ENCODE results near the gene PTPRK. TPM values are rescaled to one million over a fixed set of nuclear protein-coding genes. Genes with fewer than 3 reads are reported as not detected.

Gene PTPRK
- total and polyA plus RNA-seq, 2 of the 8 experiments (the other 6 are each of a cell fraction or from before 2014, with no cell fraction given) = 11.4 to 47.3 TPM

DNA sequence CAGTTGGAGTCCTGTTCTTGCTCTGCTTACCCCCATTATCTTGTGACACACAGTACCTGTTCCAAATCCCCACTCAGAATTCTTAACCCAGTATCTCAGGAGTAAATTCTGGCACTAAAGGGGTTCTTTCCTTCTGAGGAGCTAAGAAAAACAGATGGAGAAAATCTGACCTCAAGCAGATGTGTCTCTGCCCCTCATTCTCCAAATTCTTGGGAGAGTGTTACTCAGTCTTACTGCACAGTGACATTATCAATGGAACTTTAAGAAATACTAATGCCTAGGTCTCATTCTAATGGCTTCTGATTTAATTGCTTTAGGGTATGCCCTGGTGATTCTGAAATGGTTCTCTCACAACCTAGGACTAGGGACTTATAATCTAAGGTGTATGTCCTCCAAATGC, 40.6 kb upstream of the PTPRK start:
- Histone ChIP-seq H3K23ac (ENCODE audit: insufficient read length) (no peak overlapping the region), H2BK120ac (replicated peaks; ENCODE audit: low read depth, low read length) (no peak overlapping the region), H3K9me3 (ENCODE audit: insufficient read depth in 2 of 2, low read depth in 1 of 2, low read length in 1 of 2) (no peaks in the 10 kb centered on the region), H2AK5ac (ENCODE audit: low read depth, low read length) (no peak overlapping the region), H4K20me1 (replicated peaks in 1 of 2; ENCODE audit: control insufficient read depth in 1 of 2, insufficient read depth in 2 of 2, low read length in 2 of 2) (no peaks in the 10 kb centered on the region), H3K4me2 (ENCODE audit: insufficient read depth in 1 of 2, low read depth in 2 of 2, low read length in 2 of 2) (no peak overlapping the region), H2BK20ac (ENCODE audit: low read length) (no peak overlapping the region), H3K14ac (ENCODE audit: insufficient read length) (no peak overlapping the region), H3K4me3 (ENCODE audit: extremely low read depth in 1 of 4, insufficient read depth in 2 of 4, low read depth in 3 of 4, low read length in 4 of 4) (no peak overlapping the region), H3K18ac (ENCODE audit: extremely low read depth, low read length) (no peak overlapping the region), H2BK12ac (ENCODE audit: low read depth, low read length) (no peak overlapping the region), H4K8ac (ENCODE audit: extremely low read depth, insufficient read depth, low read length) (no peak overlapping the region), H3K79me2 (ENCODE audit: control insufficient read depth in 1 of 2, insufficient read depth in 2 of 2, low read length in 2 of 2) (no peaks in the 10 kb centered on the region), H2BK15ac (ENCODE audit: low read length) (no peak overlapping the region), H4K91ac (replicated peaks; ENCODE audit: insufficient read length, low read length) (no peak overlapping the region), H3K4ac (replicated peaks; ENCODE audit: insufficient read length, low read depth, low read length) (no peak overlapping the region), H3K27ac (ENCODE audit: low read depth, low read length) (no peak overlapping the region), H3K27me3 (replicated peaks in 1 of 4; ENCODE audit: control insufficient read depth in 3 of 4, extremely low read depth in 1 of 4, insufficient read depth in 3 of 4, low read length in 3 of 4) (no peaks in the 10 kb centered on the region), H2BK5ac (ENCODE audit: low read depth, low read length) (no peak overlapping the region), H2AFZ (ENCODE audit: low read length) (no peak overlapping the region), H3K56ac (replicated peaks; ENCODE audit: insufficient read length, low read depth, low read length) (no peak overlapping the region), H3K23me2 (ENCODE audit: low read depth, low read length) (no peaks in the 10 kb centered on the region), H3K36me3 (ENCODE audit: control insufficient read depth in 2 of 4, insufficient read depth in 4 of 4, low read length in 3 of 4) (no peaks in the 10 kb centered on the region), H4K5ac (ENCODE audit: insufficient read length, low read depth, low read length) (no peak overlapping the region), H3K79me1 (ENCODE audit: low read depth, low read length) (no peaks in the 10 kb centered on the region), H3K4me1 (replicated peaks in 1 of 4; ENCODE audit: control insufficient read depth in 3 of 4, insufficient read depth in 4 of 4, low read length in 3 of 4) (no peaks in the 10 kb centered on the region), H3K9ac (replicated peaks in 1 of 4; ENCODE audit: extremely low read depth in 1 of 4, low read depth in 3 of 4, low read length in 3 of 4) (no peak overlapping the region)
- ChIA-PET CTCF (ENCODE audit: partially characterized antibody) (interaction anchor here (1.1 kb wide), 1 partner anchor 165 kb away, joined by 3 read pairs; no protein-coding TSS in a partner anchor), POLR2A (ENCODE audit: partially characterized antibody) (no interaction called here)
- TF ChIP-seq RAD21 (IDR thresholded peaks at IDR 0.05 in 1 of 2, conservative IDR thresholded peaks at IDR 0.05 in 1 of 2; ENCODE audit: low read depth in 2 of 2, low read length in 2 of 2) = no peak
- no peak for TF ChIP-seq BCL11A (IDR thresholded peaks at IDR 0.05; ENCODE audit: low read depth in 2 of 2, low read length in 2 of 2)
- no peak for TF ChIP-seq CREB1 (IDR thresholded peaks at IDR 0.05)
- TF ChIP-seq CTBP2 (IDR thresholded peaks at IDR 0.05; ENCODE audit: borderline replicate concordance, insufficient read depth, insufficient read length, low read length) = no peak
- no peak for DNase-seq (ENCODE audit: low read depth in 1 of 2, low spot score in 2 of 2)
- FAIRE-seq = no peak
